NT2/D1 (cell line): ENCODE measurements around the gene STXBP1.

Experiments
- SUZ12 ChIP-seq: IDR thresholded peaks from 2 replicates; pipeline ENCODE4 v1.6.1; 2011; ENCODE audit not compliant: insufficient read length, insufficient read depth; ENCODE audit errors: extremely low read depth
- YY1 ChIP-seq: IDR thresholded peaks from 2 replicates; pipeline ENCODE4 v1.6.1; 2011; ENCODE audit not compliant: insufficient read length, insufficient read depth

- TF ChIP-seq YY1 (no peak), SUZ12 (no peak)
These were observed 26.0 kb upstream of the STXBP1 start for GRCh38 chr9:127586096-127586495.
